GM18517 (cell line): ENCODE measurements around the gene SOAT1.

Source experiments
- ATAC-seq: cut with Tn5 transposase; IDR thresholded peaks from one replicate; pipeline ENCODE4 v1.9.1; 2021; ENCODE audit warnings: mild to moderate bottlenecking, moderate library complexity; ENCODE audit not compliant: unreplicated experiment

SOAT1 gene

GRCh38 chr1:179303200-179303785 is 9.7 kb downstream of the SOAT1 start:
- no peak for ATAC-seq

- no peak for ATAC-seq
Measured at GRCh38 chr1:179305450-179305849, 11.9 kb downstream of the SOAT1 start.

- ATAC-seq, result no peak
Measured at GRCh38 chr1:179310291-179310690, 16.7 kb downstream of the SOAT1 start.

GRCh38 chr1:179310721-179311120 is 17.1 kb downstream of the SOAT1 start:
- no peak for ATAC-seq

GRCh38 chr1:179311149-179311700 is 17.6 kb downstream of the SOAT1 start:
- ATAC-seq, result no peak

- ATAC-seq, result no peak
Measured at GRCh38 chr1:179313004-179313403, 19.4 kb downstream of the SOAT1 start.

GRCh38 chr1:179314928-179315327 is 21.3 kb downstream of the SOAT1 start:
- ATAC-seq, result no peak

GRCh38 chr1:179318491-179318890 is 24.9 kb downstream of the SOAT1 start:
- ATAC-seq, result no peak

GRCh38 chr1:179321533-179322216 is 28.1 kb downstream of the SOAT1 start:
- no peak for ATAC-seq

- no peak for ATAC-seq
Measured at GRCh38 chr1:179322557-179322956, 29.0 kb downstream of the SOAT1 start.

- ATAC-seq, result no peak
Measured at GRCh38 chr1:179323436-179323835, 29.8 kb downstream of the SOAT1 start.

- ATAC-seq, result no peak
Measured at GRCh38 chr1:179325836-179326235, 32.2 kb downstream of the SOAT1 start.

GRCh38 chr1:179326746-179327145 is 33.1 kb downstream of the SOAT1 start:
- no peak for ATAC-seq

GRCh38 chr1:179327196-179327595 is 33.6 kb downstream of the SOAT1 start:
- ATAC-seq, result no peak

GRCh38 chr1:179327679-179328078 is 34.1 kb downstream of the SOAT1 start:
- ATAC-seq, result no peak

GRCh38 chr1:179329862-179330261 is 36.3 kb downstream of the SOAT1 start:
- no peak for ATAC-seq

- ATAC-seq, result no peak
Measured at GRCh38 chr1:179334440-179334839, 40.8 kb downstream of the SOAT1 start.

- ATAC-seq, result no peak
Measured at GRCh38 chr1:179337288-179337687, 43.7 kb downstream of the SOAT1 start.

GRCh38 chr1:179337942-179338560 is 44.5 kb downstream of the SOAT1 start:
- no peak for ATAC-seq

GRCh38 chr1:179340918-179341317 is 47.3 kb downstream of the SOAT1 start:
- ATAC-seq, result no peak

GRCh38 chr1:179341943-179342547 is 48.4 kb downstream of the SOAT1 start:
- no peak for ATAC-seq
